ENCODE results near the gene TMEFF2.
"Not testable (repeated sequence)": the region's sequence is repeated elsewhere in the genome, so short reads cannot be mapped to it uniquely, and the experiment has no call there.

Gene TMEFF2

DNA sequence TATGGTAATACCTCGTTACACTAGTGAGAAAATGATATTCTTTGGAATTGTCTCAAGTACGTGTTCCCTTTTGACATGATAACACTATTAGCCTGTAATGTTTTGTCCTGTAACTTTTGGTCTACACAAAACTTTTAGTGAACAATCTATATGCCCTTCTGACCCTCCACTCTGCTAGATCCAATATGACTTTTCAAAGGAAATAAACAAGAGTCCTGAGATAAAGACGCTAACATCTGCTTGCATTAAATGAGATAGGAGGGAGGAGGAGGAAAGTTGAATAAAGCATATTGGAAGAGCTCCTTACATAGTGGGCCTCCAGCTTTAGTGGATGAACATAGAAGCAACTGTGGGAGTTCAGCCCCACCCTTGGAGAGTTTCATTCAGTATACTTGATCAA, 264.5 kb downstream of the TMEFF2 start:
- Mint-ChIP-seq H3K27ac (no peak overlapping the region), H3K9me3 (no peaks in the 10 kb centered on the region), H3K27me3 (ENCODE audit: low read depth) (peaks cover 17% of the 10 kb centered on the region), H3K4me1 (ENCODE audit: low read depth) (no peaks in the 10 kb centered on the region), H3K4me3 (no peak overlapping the region), H3K36me3 (ENCODE audit: low read depth) (no peaks in the 10 kb centered on the region)

DNA sequence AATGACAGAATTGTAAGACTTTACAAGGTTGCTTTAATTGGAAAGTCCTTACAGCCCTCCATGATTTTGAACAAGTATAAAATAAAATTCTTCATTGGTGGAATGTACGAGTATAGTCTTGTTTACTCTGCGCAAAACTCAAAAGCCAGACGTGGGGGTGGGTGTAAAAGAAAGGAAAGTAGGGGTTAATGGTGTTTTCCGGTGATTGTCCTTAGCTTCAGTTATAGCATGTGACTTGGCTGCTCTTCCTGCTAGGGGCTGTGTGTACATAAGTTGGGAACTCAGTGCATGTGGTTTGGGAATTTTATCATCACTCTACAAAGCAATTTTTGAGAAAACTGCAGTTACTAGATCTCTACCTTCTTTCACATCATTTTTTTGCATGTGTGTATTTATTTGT, 265.4 kb downstream of the TMEFF2 start:
- no peaks in the 10 kb centered on the region for H3K4me1 Mint-ChIP-seq (ENCODE audit: low read depth)
- H3K36me3 Mint-ChIP-seq (ENCODE audit: low read depth): no peaks in the 10 kb centered on the region
- peaks cover 17% of the 10 kb centered on the region for H3K27me3 Mint-ChIP-seq (ENCODE audit: low read depth)
- H3K27ac Mint-ChIP-seq: no peak overlapping the region
- H3K9me3 Mint-ChIP-seq: no peaks in the 10 kb centered on the region
- H3K4me3 Mint-ChIP-seq: no peak overlapping the region

DNA sequence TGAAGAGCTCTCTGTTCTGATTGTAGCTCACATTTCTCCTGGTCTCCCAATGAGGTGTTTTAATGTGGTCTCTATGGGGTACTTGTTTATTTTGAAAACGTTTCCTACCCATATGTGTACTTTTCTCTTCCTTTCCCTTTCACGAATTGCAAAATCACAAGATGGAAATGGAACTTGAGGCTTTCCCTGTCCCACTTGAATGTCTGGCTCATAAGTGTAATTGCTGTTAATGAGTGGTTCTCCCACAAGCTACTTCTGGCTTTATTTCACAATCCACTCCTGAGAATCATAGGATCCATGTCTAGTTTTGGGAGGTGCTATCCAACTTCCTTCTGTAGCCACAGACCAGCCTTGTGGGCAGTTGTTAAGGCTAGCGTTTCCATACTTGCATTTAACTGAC, 266.7 kb downstream of the TMEFF2 start:
- peaks cover 17% of the 10 kb centered on the region for H3K27me3 Mint-ChIP-seq (ENCODE audit: low read depth)
- no peak overlapping the region for H3K4me3 Mint-ChIP-seq
- no peak overlapping the region for H3K27ac Mint-ChIP-seq
- no peaks in the 10 kb centered on the region for H3K36me3 Mint-ChIP-seq (ENCODE audit: low read depth)
- no peaks in the 10 kb centered on the region for H3K4me1 Mint-ChIP-seq (ENCODE audit: low read depth)
- no peaks in the 10 kb centered on the region for H3K9me3 Mint-ChIP-seq

DNA sequence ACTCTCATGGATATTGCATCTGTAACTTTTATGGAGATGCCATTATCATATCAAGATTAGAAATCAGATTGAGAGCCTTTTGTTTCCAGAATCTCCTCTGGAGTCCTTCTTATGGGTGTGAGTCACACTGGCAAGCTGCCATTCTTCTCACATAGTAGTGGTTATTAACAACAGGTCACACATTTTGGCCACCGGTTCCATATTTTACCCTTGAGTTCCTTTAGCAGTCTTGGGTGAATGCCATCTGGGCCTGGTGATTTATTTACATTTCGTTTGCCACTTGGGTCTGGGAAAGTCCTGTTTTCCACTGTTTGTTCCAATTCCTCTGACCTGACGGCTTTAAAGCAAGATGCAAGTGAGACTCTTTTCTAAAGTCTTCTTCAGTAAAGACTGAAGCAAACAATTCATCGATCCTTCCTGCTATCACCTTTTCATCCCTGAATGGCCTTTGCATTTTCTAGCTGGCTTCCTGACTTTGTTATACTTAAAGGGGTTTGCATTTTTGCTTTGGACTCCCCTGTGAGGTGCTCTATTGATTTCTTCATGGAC, 267.3 kb downstream of the TMEFF2 start:
- Mint-ChIP-seq H3K4me3 (no peak overlapping the region), H3K36me3 (ENCODE audit: low read depth) (no peaks in the 10 kb centered on the region), H3K4me1 (ENCODE audit: low read depth) (no peaks in the 10 kb centered on the region), H3K9me3 (no peaks in the 10 kb centered on the region), H3K27ac (no peak overlapping the region), H3K27me3 (ENCODE audit: low read depth) (peaks cover 17% of the 10 kb centered on the region)

DNA sequence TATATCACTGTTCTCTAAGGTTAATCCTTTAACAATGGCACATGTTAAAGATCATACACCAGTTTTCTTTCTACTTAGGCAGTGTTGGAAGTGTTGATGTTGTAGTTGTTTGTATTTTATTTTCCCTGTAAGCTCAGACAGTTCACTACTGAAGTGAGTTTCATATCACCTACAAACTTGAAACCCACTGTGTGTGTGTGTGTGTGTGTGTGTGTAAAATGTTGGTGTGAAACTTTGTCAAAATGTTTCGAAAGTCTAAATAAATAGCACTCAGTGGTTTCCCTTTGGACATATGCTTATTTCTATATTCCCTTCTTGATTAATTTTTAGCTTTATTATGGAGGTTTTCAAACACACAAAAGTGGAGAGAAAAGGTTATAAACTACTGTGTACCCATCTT, 268.1 kb downstream of the TMEFF2 start:
- H3K27me3 Mint-ChIP-seq (ENCODE audit: low read depth): peaks cover 17% of the 10 kb centered on the region
- no peaks in the 10 kb centered on the region for H3K9me3 Mint-ChIP-seq
- no peak overlapping the region for H3K4me3 Mint-ChIP-seq
- H3K27ac Mint-ChIP-seq: no peak overlapping the region
- no peaks in the 10 kb centered on the region for H3K36me3 Mint-ChIP-seq (ENCODE audit: low read depth)
- no peaks in the 10 kb centered on the region for H3K4me1 Mint-ChIP-seq (ENCODE audit: low read depth)

DNA sequence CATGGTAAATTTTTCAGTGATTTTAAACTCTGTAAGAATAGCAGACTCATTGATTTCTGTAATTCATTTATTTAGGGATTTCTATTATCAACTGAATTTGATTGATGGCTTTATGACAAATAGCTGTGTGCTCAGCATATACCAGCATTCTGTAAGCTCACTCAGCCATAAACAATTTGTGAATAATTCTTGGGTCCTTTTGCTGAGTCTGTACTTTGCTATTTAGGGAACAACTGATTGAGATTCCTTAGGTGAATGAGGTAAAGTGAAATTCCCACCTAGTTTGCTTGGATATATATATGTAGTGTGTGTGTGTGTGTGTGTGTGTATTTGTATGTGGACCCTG, 271.1 kb downstream of the TMEFF2 start:
- Mint-ChIP-seq H3K9me3 (no peaks in the 10 kb centered on the region), H3K27me3 (ENCODE audit: low read depth) (peaks cover 8% of the 10 kb centered on the region), H3K4me3 (no peak overlapping the region), H3K36me3 (ENCODE audit: low read depth) (no peaks in the 10 kb centered on the region), H3K27ac (no peak overlapping the region), H3K4me1 (ENCODE audit: low read depth) (no peaks in the 10 kb centered on the region)

DNA sequence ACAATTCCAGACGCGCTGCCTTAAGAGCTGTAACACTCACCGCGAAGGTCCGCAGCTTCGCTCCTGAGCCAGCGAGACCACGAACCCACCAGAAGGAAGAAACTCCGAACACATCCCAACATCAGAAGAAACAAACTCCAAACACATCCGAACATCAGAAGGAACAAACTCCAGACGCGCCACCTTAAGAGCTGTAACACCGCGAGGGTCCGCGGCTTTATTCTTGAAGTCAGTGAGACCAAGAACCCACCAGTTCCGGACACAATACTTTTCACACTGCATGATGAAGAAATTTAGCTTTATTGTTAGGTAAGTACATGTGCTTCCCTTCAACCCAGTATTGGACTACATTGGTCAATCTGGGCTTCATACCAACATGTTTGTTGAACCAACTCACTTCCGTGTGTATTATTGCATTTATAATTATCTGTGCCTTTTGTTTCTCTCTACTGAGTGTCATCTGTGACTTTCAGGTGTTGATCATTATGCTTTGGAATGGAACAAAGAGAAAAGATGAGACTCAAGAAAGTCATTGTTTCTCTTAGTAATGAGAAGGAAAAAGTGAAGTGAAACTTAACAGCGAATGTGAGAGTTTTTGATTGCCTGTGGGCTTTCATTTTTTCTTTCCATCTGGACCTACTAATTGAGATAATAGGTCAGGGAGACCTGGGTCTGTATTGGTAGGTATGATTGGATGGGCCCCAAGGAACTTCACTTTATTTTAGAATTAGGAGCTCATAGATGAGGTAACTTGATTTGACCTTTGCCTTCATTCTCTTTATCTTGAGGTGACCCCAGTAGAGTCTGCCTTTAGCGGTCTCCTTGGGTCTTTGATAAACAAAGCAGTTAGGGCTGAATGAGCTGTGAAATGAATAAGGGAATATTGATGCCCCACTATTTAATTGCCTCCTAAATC, 271.7 kb downstream of the TMEFF2 start:
- H3K4me3 Mint-ChIP-seq: no peak overlapping the region
- no peaks in the 10 kb centered on the region for H3K9me3 Mint-ChIP-seq
- no peaks in the 10 kb centered on the region for H3K36me3 Mint-ChIP-seq (ENCODE audit: low read depth)
- no peaks in the 10 kb centered on the region for H3K4me1 Mint-ChIP-seq (ENCODE audit: low read depth)
- H3K27me3 Mint-ChIP-seq (ENCODE audit: low read depth): peaks cover 5% of the 10 kb centered on the region
- no peak overlapping the region for H3K27ac Mint-ChIP-seq

DNA sequence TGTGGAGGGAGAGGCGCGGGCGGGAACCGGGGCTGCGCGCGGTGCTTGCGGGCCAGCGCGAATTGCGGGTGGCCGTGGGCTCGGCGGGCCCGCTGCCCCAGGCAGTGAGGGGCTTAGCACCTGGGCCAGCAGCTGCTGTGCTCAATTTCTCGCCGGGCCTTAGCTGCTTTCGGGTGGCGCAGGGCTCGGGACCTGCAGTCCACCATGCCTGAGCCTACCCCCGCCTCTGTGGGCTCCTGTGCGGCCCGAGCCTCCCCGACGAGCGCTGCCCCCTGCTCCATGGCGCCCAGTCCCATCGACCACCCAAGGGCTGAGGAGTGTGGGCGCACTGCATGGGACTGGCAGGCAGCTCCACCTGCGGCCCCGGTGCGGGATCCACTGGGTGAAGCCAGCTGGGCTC, 273.1 kb downstream of the TMEFF2 start:
- H3K27me3 Mint-ChIP-seq (ENCODE audit: low read depth): not testable (repeated sequence)

DNA sequence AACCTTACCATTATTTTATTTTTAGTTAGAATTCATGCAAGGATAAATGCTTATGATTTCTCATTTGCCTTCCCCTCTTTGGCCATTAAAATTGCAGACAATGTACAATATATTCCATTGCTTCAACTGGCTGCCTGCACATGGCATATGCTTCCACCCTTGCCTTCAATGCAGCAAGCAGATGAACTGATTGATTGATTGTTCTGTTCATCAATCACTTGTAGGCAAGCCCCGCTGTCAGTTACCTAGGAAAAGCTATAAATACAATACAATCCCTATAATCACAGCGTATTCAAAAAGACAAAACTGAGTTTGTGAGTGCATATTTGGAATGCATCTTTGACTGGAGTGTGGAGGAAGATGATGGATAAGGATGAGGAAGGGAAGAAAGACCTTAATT, 274.2 kb downstream of the TMEFF2 start:
- no peaks in the 10 kb centered on the region for H3K36me3 Mint-ChIP-seq (ENCODE audit: low read depth)
- H3K9me3 Mint-ChIP-seq: no peaks in the 10 kb centered on the region
- no peaks in the 10 kb centered on the region for H3K4me1 Mint-ChIP-seq (ENCODE audit: low read depth)
- no peak overlapping the region for H3K27ac Mint-ChIP-seq
- H3K27me3 Mint-ChIP-seq (ENCODE audit: low read depth): peaks cover 6% of the 10 kb centered on the region
- H3K4me3 Mint-ChIP-seq: no peak overlapping the region

More for the DNA sequence above, 273.1 kb downstream of the TMEFF2 start:
- H3K9me3 Mint-ChIP-seq; H3K36me3 Mint-ChIP-seq (ENCODE audit: low read depth); H3K27ac Mint-ChIP-seq; H3K4me3 Mint-ChIP-seq; H3K4me1 Mint-ChIP-seq (ENCODE audit: low read depth): not testable (repeated sequence)

DNA sequence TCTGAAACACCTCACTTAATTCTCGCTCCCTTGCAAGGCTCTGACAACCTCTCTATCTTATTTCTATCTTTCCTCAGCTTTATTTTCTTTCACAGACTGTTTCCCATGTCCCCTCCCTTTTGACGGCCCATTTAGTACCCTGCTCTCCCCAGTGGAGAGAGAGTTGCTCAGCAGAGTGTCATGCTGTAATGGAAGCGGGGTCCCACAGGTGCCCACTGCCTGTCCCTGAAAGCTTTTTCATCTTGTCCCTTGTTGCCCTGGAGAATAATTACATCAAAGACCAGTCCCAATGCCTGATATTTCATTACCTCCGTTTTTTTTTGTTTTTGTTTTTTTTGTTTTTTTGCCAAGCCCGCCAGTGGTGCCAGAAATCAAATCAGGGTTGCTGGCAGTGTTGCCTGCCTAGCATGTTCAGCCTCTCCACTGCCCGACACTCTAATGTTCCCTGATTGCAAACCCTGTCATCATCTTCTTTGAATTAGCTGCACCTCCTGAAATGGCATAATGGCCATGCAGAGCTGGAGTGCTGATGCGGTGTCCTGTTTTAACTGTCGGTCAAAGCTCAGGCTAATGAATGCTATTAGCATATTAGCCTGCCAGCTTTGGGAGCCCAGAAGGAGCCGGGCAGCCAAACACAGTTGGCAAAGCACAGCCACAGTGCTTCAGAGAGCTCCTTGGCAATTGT, 276.6 kb downstream of the TMEFF2 start:
- no peaks in the 10 kb centered on the region for H3K4me1 Mint-ChIP-seq (ENCODE audit: low read depth)
- no peaks in the 10 kb centered on the region for H3K36me3 Mint-ChIP-seq (ENCODE audit: low read depth)
- H3K27ac Mint-ChIP-seq: no peak overlapping the region
- H3K9me3 Mint-ChIP-seq: no peaks in the 10 kb centered on the region
- H3K4me3 Mint-ChIP-seq: no peak overlapping the region
- H3K27me3 Mint-ChIP-seq (ENCODE audit: low read depth): peaks cover 6% of the 10 kb centered on the region

DNA sequence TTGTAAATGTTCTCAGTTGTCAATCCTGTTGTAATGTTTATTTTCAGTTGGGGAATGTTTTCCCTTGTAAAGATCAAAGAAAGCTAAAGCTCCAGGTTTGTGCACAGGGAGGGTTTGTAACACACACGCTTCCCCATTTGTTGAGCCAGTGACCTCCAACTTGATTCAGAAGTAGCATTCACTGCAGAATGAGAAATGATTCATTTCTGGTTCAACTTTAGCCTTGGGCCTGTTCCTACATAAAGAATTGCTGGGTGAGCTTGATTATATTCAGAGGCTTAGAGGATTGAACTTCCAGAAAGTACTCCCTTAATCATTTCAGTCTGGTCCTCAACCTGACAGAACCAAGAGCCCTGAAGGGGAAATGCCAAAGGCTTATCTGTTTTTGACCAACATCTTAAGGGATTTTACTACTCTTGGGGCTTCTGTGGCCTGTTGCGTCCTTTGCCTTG, 277.3 kb downstream of the TMEFF2 start:
- Mint-ChIP-seq H3K9me3 (no peaks in the 10 kb centered on the region), H3K27me3 (ENCODE audit: low read depth) (peaks cover 6% of the 10 kb centered on the region), H3K4me3 (no peak overlapping the region), H3K4me1 (ENCODE audit: low read depth) (no peaks in the 10 kb centered on the region), H3K27ac (no peak overlapping the region), H3K36me3 (ENCODE audit: low read depth) (no peaks in the 10 kb centered on the region)

DNA sequence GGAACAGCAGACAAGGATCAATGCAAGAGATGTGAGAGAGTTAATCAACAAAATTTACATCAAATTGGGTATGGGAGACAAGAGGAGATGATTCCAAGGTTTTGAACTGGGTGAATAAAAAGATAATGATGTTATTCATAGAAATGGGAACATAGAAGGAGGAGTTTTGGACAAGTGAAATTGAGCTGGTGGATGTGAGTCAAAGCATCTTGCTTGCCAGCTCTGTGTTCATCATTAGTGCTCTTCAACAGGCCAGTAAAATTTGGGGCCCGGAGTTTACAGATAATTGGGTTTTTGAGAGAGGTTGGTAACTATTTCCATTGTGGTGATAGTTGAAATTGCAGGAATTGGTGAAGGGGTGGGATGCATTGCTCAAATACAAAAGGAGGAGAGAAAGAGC, 277.9 kb downstream of the TMEFF2 start:
- Mint-ChIP-seq H3K4me3 (no peak overlapping the region), H3K9me3 (no peaks in the 10 kb centered on the region), H3K27ac (no peak overlapping the region), H3K27me3 (ENCODE audit: low read depth) (peaks cover 6% of the 10 kb centered on the region), H3K4me1 (ENCODE audit: low read depth) (no peaks in the 10 kb centered on the region), H3K36me3 (ENCODE audit: low read depth) (no peaks in the 10 kb centered on the region)

DNA sequence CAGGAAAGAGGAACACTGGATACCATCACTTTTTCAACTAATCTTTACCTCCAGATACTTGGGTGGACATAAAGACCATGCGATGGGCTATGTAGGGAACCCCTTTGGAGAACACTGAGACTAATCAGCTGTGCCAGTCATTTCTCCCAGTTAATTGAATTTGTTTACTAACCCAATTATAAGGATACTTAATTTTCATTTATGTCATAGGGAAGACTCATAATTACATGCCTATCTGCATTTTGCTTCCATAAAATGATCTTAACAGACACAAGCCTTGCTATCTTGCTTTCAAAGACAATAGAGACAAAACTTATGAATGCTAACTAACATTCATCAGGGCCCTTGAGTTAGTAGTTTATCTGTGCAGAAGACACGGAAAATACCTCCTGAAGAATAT, 279.0 kb downstream of the TMEFF2 start:
- Mint-ChIP-seq H3K4me1 (ENCODE audit: low read depth) (no peaks in the 10 kb centered on the region), H3K4me3 (no peak overlapping the region), H3K27ac (no peak overlapping the region), H3K27me3 (ENCODE audit: low read depth) (peaks cover 6% of the 10 kb centered on the region), H3K36me3 (ENCODE audit: low read depth) (no peaks in the 10 kb centered on the region), H3K9me3 (no peaks in the 10 kb centered on the region)

DNA sequence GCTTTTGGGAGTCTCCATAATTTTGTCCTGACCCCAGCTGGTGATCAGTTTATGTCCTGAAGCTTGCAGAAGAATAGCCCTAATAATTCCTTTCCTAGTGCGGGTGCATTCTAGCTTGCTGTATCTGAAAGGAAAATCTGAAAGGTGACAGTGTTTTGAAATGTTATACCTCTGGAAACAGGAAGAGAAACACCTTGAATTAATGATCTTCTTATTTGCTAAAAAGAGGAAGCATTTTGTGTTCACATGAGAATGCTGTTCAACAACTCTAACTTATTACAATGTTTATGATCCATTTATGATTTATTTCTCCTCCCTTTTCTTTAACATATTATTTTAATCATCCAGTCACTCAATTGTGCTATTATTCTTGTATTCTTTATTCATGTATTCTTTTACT, 280.9 kb downstream of the TMEFF2 start:
- H3K9me3 Mint-ChIP-seq: no peaks in the 10 kb centered on the region
- no peak overlapping the region for H3K27ac Mint-ChIP-seq
- no peaks in the 10 kb centered on the region for H3K36me3 Mint-ChIP-seq (ENCODE audit: low read depth)
- no peak overlapping the region for H3K4me3 Mint-ChIP-seq
- peaks cover 10% of the 10 kb centered on the region for H3K27me3 Mint-ChIP-seq (ENCODE audit: low read depth)
- H3K4me1 Mint-ChIP-seq (ENCODE audit: low read depth): no peaks in the 10 kb centered on the region

DNA sequence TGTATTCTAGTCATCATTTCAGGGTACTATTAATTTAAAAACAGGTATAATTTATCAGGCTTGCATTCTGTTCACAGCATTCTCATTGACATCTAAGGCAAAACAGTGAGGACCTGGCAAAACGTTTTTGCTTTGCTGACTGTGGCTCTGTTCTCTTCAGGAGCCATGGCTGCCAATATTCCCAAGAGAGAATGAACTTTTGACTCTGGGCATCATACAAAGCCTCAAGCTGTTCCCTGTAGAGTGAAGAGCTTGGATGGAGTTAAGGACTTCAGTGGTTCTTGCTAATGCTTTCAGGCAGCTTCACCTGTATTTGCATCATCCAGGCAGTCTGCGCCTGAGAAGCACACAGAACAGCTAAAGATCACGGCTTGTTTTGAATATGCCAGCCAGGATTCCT, 282.0 kb downstream of the TMEFF2 start:
- peaks cover 10% of the 10 kb centered on the region for H3K27me3 Mint-ChIP-seq (ENCODE audit: low read depth)
- no peak overlapping the region for H3K4me3 Mint-ChIP-seq
- no peak overlapping the region for H3K27ac Mint-ChIP-seq
- no peaks in the 10 kb centered on the region for H3K36me3 Mint-ChIP-seq (ENCODE audit: low read depth)
- H3K4me1 Mint-ChIP-seq (ENCODE audit: low read depth): no peaks in the 10 kb centered on the region
- H3K9me3 Mint-ChIP-seq: no peaks in the 10 kb centered on the region
